Measurements from ENCODE around the gene GINS2.

GRCh38 chr16:85667261-85667660 is 21.5 kb downstream of the GINS2 start:
- TF ChIP-seq EZH2 (IDR thresholded peaks at IDR 0.05; ENCODE audit: borderline replicate concordance, low read depth, low read length, poor library complexity, severe bottlenecking): no peak
- TF ChIP-seq CTCF (conservative IDR thresholded peaks at IDR 0.05; ENCODE audit: low read depth, low read length): no peak

Data from A673 (cell line).